ENCODE data around the gene PRKCQ. TPM values are rescaled to one million over a fixed set of nuclear protein-coding genes. Genes with fewer than 3 reads are reported as not detected.

PRKCQ gene
- total RNA-seq, 4 donors from 2014 or later: 1.8 to 11.6 (median 3.7) TPM

DNA sequence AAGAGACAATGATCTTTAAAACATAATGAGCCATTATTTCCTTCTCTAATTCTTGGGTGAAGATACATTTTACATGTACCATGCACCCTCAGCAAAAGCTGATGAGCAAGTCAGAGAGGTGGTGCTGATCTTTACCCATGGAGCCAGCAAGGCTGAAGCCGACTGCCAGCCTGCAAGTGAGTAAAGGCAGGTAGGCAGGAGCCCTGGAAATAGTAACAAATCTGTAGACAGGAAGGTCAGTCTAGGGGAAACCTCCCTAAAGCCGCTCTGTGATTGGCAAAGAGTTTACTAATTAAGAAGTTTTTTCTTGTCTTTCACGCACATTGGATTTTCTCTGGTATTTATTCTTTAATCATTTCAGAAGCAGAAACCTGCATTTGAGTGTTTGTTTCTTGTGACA is 67.9 kb downstream of the PRKCQ start:
- H3K27ac ChIP-seq: no peak overlapping the region
- H3K36me3 ChIP-seq: no peaks in the 10 kb centered on the region
- H3K4me1 ChIP-seq: no peaks in the 10 kb centered on the region
- no peak overlapping the region for H3K4me3 ChIP-seq
- H3K9me3 ChIP-seq: no peaks in the 10 kb centered on the region
- no peaks in the 10 kb centered on the region for H3K27me3 ChIP-seq
- no peak for DNase-seq
- TF ChIP-seq, protein P1, sequence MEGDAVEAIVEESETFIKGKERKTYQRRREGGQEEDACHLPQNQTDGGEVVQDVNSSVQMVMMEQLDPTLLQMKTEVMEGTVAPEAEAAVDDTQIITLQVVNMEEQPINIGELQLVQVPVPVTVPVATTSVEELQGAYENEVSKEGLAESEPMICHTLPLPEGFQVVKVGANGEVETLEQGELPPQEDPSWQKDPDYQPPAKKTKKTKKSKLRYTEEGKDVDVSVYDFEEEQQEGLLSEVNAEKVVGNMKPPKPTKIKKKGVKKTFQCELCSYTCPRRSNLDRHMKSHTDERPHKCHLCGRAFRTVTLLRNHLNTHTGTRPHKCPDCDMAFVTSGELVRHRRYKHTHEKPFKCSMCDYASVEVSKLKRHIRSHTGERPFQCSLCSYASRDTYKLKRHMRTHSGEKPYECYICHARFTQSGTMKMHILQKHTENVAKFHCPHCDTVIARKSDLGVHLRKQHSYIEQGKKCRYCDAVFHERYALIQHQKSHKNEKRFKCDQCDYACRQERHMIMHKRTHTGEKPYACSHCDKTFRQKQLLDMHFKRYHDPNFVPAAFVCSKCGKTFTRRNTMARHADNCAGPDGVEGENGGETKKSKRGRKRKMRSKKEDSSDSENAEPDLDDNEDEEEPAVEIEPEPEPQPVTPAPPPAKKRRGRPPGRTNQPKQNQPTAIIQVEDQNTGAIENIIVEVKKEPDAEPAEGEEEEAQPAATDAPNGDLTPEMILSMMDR (IDR thresholded peaks at IDR 0.05): no peak
- no peak for TF ChIP-seq POLR2A (IDR thresholded peaks at IDR 0.05)

DNA sequence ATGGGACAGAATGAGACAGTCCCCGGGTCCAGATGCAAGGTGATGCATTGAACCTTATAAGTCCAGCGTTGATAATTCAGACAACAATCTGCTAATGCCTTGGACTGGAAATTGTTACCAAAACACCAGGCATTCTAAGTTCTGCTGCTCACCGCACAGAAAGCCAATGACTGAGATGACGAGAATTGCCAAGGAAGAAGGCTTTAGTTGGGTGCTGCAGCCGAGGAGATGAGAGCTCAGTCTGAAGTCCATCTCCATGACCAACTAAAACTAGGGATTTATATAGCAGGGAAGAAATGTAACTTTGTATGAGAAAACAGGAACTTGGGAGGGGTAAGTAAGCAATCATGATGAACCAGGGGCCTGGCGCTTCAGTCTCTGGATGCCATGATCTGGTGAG is 68.7 kb downstream of the PRKCQ start:
- Histone ChIP-seq H3K4me1 (no peaks in the 10 kb centered on the region), H3K9me3 (no peaks in the 10 kb centered on the region), H3K27me3 (no peaks in the 10 kb centered on the region), H3K36me3 (no peaks in the 10 kb centered on the region), H3K4me3 (no peak overlapping the region), H3K27ac (no peak overlapping the region)
- no peak for DNase-seq
- TF ChIP-seq, protein P1 (IDR thresholded peaks at IDR 0.05): no peak
- no peak for TF ChIP-seq POLR2A (IDR thresholded peaks at IDR 0.05)

DNA sequence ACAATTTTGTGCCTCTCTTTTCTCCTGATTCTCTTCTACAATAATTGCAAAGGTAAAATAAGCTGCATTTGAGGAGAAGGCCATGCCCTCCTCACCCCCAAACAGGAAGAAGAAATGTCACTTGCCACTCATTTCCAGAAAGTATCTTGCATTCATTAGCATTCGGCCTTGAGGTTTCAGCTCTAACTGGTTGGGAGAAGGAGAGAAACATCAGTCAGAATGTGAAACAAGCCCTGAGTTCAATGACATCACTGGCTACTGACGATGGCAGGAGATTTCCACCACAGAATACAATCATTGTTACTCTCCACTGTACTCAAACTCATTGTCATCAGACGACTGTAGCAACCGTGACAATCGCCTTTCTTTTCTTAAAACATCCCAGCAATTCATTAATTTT is 72.8 kb downstream of the PRKCQ start:
- H3K36me3 ChIP-seq: no peaks in the 10 kb centered on the region
- no peaks in the 10 kb centered on the region for H3K4me1 ChIP-seq
- no peak for DNase-seq
- TF ChIP-seq, protein P1 (IDR thresholded peaks at IDR 0.05): no peak
- TF ChIP-seq POLR2A (IDR thresholded peaks at IDR 0.05): no peak
- no peak overlapping the region for H3K4me3 ChIP-seq
- H3K9me3 ChIP-seq: no peaks in the 10 kb centered on the region
- no peaks in the 10 kb centered on the region for H3K27me3 ChIP-seq
- no peak overlapping the region for H3K27ac ChIP-seq

DNA sequence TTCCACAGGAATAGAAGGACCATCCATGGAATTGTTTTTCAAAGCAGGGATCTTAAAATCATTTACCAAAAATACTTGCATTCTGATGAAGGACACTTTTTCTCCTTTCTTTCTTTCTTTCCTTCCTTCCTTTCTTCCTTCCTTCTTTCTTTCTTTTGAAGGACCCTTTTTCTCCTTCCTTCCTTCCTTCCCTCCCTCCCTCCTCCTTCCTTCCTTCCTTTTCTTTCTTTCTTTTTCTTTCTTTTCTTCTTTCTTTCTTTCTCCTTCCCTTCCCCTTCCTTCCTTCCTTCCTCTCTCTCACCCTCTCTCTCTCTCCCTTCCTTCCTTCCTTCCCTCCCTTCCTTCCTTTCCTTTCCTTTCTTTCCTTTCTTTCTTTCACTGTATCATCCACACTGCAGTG is 74.8 kb downstream of the PRKCQ start:
- TF ChIP-seq POLR2A (IDR thresholded peaks at IDR 0.05): no peak
- TF ChIP-seq, protein P1 (IDR thresholded peaks at IDR 0.05): no peak
- H3K27ac ChIP-seq: no peak overlapping the region
- no peaks in the 10 kb centered on the region for H3K36me3 ChIP-seq
- H3K9me3 ChIP-seq: no peaks in the 10 kb centered on the region
- no peaks in the 10 kb centered on the region for H3K4me1 ChIP-seq
- no peaks in the 10 kb centered on the region for H3K27me3 ChIP-seq
- no peak for DNase-seq
- H3K4me3 ChIP-seq: no peak overlapping the region

DNA sequence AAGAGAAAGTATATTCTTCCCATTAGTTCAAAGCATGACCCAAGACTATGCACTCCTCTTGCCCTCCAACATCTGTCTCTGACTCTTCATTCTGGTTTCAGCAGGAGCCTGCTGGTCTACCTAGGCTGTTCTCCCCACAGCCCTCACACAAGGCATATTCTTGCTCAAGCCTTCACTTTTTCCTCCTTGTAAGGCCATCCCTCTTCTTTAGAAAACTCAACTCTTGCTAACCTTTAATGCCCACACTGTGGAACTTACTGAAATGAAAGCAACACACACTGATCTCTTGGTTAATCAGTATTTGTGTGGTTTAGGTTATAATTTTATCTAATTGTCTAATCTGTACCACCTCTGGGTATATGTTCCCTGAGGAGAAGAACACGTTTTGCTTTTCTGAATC is 75.8 kb downstream of the PRKCQ start:
- H3K9me3 ChIP-seq: no peaks in the 10 kb centered on the region
- no peak overlapping the region for H3K4me3 ChIP-seq
- no peaks in the 10 kb centered on the region for H3K4me1 ChIP-seq
- DNase-seq: no peak
- no peak for TF ChIP-seq POLR2A (IDR thresholded peaks at IDR 0.05)
- TF ChIP-seq, protein P1 (IDR thresholded peaks at IDR 0.05): no peak
- no peaks in the 10 kb centered on the region for H3K27me3 ChIP-seq
- H3K27ac ChIP-seq: no peak overlapping the region
- no peaks in the 10 kb centered on the region for H3K36me3 ChIP-seq

DNA sequence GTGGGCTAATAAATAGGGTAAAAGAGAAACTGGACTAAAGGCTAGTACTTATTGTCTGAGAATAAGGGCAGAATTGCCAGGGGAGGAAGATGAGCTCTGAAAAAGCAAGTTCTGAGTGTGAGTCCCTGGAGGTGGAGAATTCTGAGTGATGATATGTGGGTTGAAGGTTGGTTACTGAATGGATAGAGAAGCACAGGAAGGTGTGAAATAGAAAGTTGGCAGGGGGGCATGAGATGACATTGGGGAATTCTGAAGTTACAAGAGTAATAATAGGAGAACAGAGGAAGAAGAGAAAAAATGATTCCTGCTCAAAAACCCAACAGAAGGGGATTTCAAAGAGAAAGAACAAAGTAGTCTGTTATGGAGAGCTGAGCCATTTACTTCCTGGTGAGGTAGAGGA is 76.9 kb downstream of the PRKCQ start:
- TF ChIP-seq, protein P1 (IDR thresholded peaks at IDR 0.05): no peak
- TF ChIP-seq POLR2A (IDR thresholded peaks at IDR 0.05): no peak
- H3K27ac ChIP-seq: no peak overlapping the region
- H3K36me3 ChIP-seq: no peaks in the 10 kb centered on the region
- H3K4me1 ChIP-seq: no peaks in the 10 kb centered on the region
- H3K9me3 ChIP-seq: no peaks in the 10 kb centered on the region
- DNase-seq: no peak
- no peaks in the 10 kb centered on the region for H3K27me3 ChIP-seq
- no peak overlapping the region for H3K4me3 ChIP-seq

Measured in Peyer's patch (tissue), 4 donors.